Measurements from ENCODE around the gene MACROD1. TPM values are rescaled to one million over a fixed set of nuclear protein-coding genes. Genes with fewer than 3 reads are reported as not detected.

MACROD1 gene
- total RNA-seq, 1 donor from 2014 or later: 4.1 TPM

DNA sequence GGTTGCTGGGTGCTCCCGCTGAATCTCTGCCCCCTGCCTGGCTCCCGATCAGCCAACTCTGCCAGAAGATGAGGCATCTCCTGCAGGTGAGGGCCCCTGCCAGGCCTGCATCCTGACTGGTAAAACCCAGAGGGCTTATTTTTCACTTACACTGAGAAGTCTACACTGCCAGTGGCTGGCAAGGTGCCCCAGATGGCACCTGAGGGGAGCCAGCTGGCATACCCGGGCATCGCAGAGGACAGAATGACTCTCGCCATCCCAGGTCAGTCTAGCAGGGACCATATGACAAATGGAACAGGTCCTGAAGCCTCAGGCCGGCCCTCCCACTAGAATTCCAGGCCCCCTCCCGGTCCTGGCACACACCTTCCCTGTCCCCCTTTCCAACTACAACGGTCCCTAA is 30.9 kb downstream of the MACROD1 start:
- Mint-ChIP-seq H3K27me3 (ENCODE audit: unreplicated experiment) (peaks cover 5% of the 10 kb centered on the region), H3K9me3 (ENCODE audit: unreplicated experiment) (no peaks in the 10 kb centered on the region), H3K4me1 (ENCODE audit: unreplicated experiment) (no peaks in the 10 kb centered on the region), H3K27ac (ENCODE audit: unreplicated experiment) (no peak overlapping the region), H3K4me3 (ENCODE audit: unreplicated experiment) (no peak overlapping the region), H3K36me3 (ENCODE audit: low read depth, unreplicated experiment) (no peaks in the 10 kb centered on the region)
- no peak for DNase-seq (ENCODE audit: low spot score)
- TF ChIP-seq, protein P1, sequence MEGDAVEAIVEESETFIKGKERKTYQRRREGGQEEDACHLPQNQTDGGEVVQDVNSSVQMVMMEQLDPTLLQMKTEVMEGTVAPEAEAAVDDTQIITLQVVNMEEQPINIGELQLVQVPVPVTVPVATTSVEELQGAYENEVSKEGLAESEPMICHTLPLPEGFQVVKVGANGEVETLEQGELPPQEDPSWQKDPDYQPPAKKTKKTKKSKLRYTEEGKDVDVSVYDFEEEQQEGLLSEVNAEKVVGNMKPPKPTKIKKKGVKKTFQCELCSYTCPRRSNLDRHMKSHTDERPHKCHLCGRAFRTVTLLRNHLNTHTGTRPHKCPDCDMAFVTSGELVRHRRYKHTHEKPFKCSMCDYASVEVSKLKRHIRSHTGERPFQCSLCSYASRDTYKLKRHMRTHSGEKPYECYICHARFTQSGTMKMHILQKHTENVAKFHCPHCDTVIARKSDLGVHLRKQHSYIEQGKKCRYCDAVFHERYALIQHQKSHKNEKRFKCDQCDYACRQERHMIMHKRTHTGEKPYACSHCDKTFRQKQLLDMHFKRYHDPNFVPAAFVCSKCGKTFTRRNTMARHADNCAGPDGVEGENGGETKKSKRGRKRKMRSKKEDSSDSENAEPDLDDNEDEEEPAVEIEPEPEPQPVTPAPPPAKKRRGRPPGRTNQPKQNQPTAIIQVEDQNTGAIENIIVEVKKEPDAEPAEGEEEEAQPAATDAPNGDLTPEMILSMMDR (IDR thresholded peaks at IDR 0.05; ENCODE audit: unreplicated experiment): no peak

DNA sequence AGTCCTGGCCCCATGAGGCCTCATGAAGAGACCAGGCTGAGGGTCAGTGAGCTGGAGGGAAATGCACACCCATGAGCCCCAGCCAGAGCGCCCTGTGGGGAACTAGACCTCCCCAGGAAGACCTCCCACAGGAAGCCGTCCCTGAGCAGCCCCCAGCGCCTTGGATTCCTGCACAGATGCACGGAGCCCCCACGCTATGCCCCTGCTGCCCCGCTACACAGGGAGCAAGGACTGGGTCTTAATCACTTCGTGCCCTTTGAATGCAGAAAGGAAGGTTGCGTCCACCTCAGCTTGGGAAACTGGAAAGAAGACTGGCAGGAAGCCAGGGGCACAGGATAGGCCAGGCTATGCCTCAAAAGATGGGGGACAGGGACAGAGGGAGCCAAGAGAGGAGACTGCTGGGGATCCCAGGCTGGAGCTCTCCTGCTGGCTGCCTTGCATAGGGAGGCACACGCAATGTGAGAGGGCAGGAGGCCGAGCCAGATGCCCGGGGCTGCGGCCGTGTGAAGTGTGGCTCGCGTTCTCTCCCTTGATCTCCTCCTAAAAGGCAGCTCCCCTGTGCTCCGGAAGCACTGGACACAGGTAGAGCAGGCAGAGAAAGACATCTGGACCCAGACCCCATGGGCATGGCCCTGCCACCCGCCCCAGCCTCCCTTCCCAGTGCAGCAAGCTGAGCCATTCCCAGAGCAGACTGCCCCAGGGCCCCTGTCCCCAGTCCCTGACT is 32.8 kb downstream of the MACROD1 start:
- H3K27me3 Mint-ChIP-seq (ENCODE audit: unreplicated experiment): peaks cover 5% of the 10 kb centered on the region
- H3K27ac Mint-ChIP-seq (ENCODE audit: unreplicated experiment): no peak overlapping the region
- no peaks in the 10 kb centered on the region for H3K4me1 Mint-ChIP-seq (ENCODE audit: unreplicated experiment)
- DNase-seq (ENCODE audit: low spot score): no peak
- TF ChIP-seq, protein P1 (IDR thresholded peaks at IDR 0.05; ENCODE audit: unreplicated experiment): no peak
- H3K9me3 Mint-ChIP-seq (ENCODE audit: unreplicated experiment): no peaks in the 10 kb centered on the region
- H3K4me3 Mint-ChIP-seq (ENCODE audit: unreplicated experiment): no peak overlapping the region
- no peaks in the 10 kb centered on the region for H3K36me3 Mint-ChIP-seq (ENCODE audit: low read depth, unreplicated experiment)

DNA sequence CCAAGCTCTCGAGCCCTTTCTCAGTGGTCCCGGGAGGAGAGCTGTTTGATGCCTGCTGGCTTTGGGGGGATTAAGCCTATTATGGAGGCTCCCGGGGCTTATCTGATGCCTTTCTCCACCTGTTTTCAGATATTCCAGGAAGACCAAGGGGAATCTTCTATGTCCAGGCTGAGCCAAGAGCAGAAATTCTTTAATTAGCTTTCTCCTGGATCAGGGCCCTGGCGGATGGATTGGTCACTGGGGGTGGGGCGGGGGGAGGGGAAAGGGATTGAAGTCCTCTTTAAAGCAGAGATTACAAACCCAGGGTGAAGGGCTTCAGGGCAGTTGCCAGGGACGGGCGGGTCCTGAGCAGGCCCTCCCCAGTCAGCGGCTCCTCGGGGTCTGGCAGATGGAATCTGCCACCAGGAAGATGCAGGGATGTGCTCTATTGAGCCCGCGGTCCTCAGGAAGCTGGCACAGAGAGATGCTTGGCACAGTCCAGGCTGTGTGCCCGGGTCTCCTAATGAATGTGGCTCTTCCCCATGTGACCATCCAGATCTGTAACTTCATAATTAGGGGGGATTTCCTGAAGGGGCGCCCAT is 33.6 kb downstream of the MACROD1 start:
- H3K27ac Mint-ChIP-seq (ENCODE audit: unreplicated experiment): no peak overlapping the region
- no peak overlapping the region for H3K4me3 Mint-ChIP-seq (ENCODE audit: unreplicated experiment)
- peaks cover 4% of the 10 kb centered on the region for H3K4me1 Mint-ChIP-seq (ENCODE audit: unreplicated experiment)
- H3K36me3 Mint-ChIP-seq (ENCODE audit: low read depth, unreplicated experiment): no peaks in the 10 kb centered on the region
- H3K9me3 Mint-ChIP-seq (ENCODE audit: unreplicated experiment): no peaks in the 10 kb centered on the region
- H3K27me3 Mint-ChIP-seq (ENCODE audit: unreplicated experiment): peaks cover 5% of the 10 kb centered on the region
- TF ChIP-seq, protein P1 (IDR thresholded peaks at IDR 0.05; ENCODE audit: unreplicated experiment): no peak
- no peak for DNase-seq (ENCODE audit: low spot score)

DNA sequence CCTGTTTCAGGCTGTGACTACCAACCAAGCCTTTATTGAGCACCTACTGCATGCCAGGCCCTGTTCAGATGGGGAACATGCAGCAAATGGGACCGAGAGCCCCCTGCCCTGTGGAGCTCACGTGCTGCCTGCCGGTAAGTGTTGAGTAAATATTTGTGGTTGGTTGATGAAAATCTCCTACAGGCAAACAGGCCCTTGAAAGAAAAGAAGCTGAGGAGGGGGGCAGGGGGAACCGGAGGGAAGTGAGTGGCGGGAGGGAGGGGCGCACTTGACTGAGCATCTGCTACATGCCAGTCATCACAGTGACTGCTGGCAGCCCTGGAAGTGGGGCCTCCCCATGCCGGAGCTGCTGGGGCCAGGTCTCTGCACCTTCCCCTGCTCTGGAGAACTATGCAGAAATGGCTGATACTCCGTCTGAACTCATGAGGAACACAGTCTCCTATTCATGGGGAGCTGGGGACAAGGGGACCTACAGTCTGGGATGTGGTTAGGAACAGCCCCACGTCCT is 34.2 kb downstream of the MACROD1 start:
- TF ChIP-seq, protein P1 (IDR thresholded peaks at IDR 0.05; ENCODE audit: unreplicated experiment): no peak
- Mint-ChIP-seq H3K27ac (ENCODE audit: unreplicated experiment) (no peak overlapping the region), H3K9me3 (ENCODE audit: unreplicated experiment) (no peaks in the 10 kb centered on the region), H3K36me3 (ENCODE audit: low read depth, unreplicated experiment) (no peaks in the 10 kb centered on the region), H3K27me3 (ENCODE audit: unreplicated experiment) (peaks cover 8% of the 10 kb centered on the region), H3K4me1 (ENCODE audit: unreplicated experiment) (peaks cover 6% of the 10 kb centered on the region), H3K4me3 (ENCODE audit: unreplicated experiment) (no peak overlapping the region)
- no peak for DNase-seq (ENCODE audit: low spot score)

DNA sequence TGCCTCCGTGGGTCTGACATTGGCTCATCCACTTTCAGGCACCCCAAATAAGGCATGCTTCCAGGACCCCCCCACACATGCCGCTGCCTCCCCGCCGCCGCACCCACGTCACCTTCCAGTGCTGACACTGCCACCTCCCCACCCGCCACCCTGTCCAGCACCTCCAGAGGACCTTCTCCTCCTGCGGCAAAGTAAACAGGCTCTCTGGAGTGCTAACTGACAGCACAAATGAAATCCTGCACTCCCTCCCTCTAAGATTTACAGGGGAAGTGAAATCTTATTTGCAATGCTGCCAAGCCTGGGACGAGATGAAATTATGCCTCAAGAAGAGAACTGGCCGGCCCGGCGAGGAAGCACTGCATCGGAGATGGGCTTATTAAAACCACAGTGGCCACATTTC is 35.3 kb downstream of the MACROD1 start:
- H3K27ac Mint-ChIP-seq (ENCODE audit: unreplicated experiment): no peak overlapping the region
- H3K9me3 Mint-ChIP-seq (ENCODE audit: unreplicated experiment): no peaks in the 10 kb centered on the region
- peaks cover 6% of the 10 kb centered on the region for H3K4me1 Mint-ChIP-seq (ENCODE audit: unreplicated experiment)
- TF ChIP-seq, protein P1 (IDR thresholded peaks at IDR 0.05; ENCODE audit: unreplicated experiment): no peak
- DNase-seq (ENCODE audit: low spot score): no peak
- no peaks in the 10 kb centered on the region for H3K36me3 Mint-ChIP-seq (ENCODE audit: low read depth, unreplicated experiment)
- H3K4me3 Mint-ChIP-seq (ENCODE audit: unreplicated experiment): no peak overlapping the region
- H3K27me3 Mint-ChIP-seq (ENCODE audit: unreplicated experiment): peaks cover 9% of the 10 kb centered on the region
